OCI-LY3 (cell line): ENCODE results near the gene INKA2.

Source experiments
- H2AFZ ChIP-seq: fragments of 200-600, 300-600 bp; shearing (Covaris generic); 2 replicates; pipeline ENCODE4 v1.6.0; 2014; ENCODE audit warnings: antibody characterized with exemption, low read depth, low read length
- H3K27ac ChIP-seq: fragments of 200-600, 300-600 bp; sonication (generic); 2 replicates; pipeline ENCODE4 v1.5.1; 2014; ENCODE audit warnings: mild to moderate bottlenecking, low read length, moderate library complexity, mixed read lengths
- H3K27me3 ChIP-seq: fragments of 200-600, 300-600 bp; sonication (generic); 2 replicates; pipeline ENCODE4 v1.6.1; 2014; ENCODE audit warnings: low read depth, low read length, mixed read lengths
- H3K36me3 ChIP-seq: fragments of 200-600, 300-600 bp; sonication (generic); replicated peaks from 2 replicates; pipeline ENCODE3; 2014; ENCODE audit warnings: low read depth, low read length, mixed read lengths
- H3K4me1 ChIP-seq: fragments of 300-600, 200-600 bp; sonication (generic); 2 replicates; pipeline ENCODE4 v1.6.1; 2014; ENCODE audit warnings: low read length, mixed read lengths
- H3K4me2 ChIP-seq: fragments of 200-600, 300-600 bp; sonication (generic); 2 replicates; pipeline ENCODE4 v1.6.1; 2014; ENCODE audit warnings: low read length, mixed read lengths
- H3K4me3 ChIP-seq: fragments of 300-600, 200-600 bp; sonication (generic); 2 replicates; pipeline ENCODE4 v1.5.1; 2014; ENCODE audit warnings: antibody characterized with exemption, mild to moderate bottlenecking, low read length, moderate library complexity
- H3K79me2 ChIP-seq: fragments of 300-600, 200-600 bp; shearing (Covaris generic); 2 replicates; pipeline ENCODE4 v1.6.1; 2014; ENCODE audit warnings: mild to moderate bottlenecking, low read length, mixed read lengths
- H3K9ac ChIP-seq: fragments of 300-600, 200-600 bp; shearing (Covaris generic); 2 replicates; pipeline ENCODE4 v1.6.0; 2014; ENCODE audit warnings: mild to moderate bottlenecking, low read length, moderate library complexity
- H3K9me3 ChIP-seq: fragments of 200-600, 300-600 bp; shearing (Covaris generic); 2 replicates; pipeline ENCODE4 v1.6.1; 2014; ENCODE audit warnings: low read length, mixed read lengths; ENCODE audit not compliant: insufficient read depth
- H4K20me1 ChIP-seq: fragments of 200-600, 300-600 bp; sonication (generic); 2 replicates; pipeline ENCODE4 v1.6.1; 2016; ENCODE audit warnings: low read length, mixed read lengths; ENCODE audit not compliant: insufficient read depth
- CTCF ChIP-seq: fragments of 200-600, 300-600 bp; sonication (generic); IDR thresholded peaks from 2 replicates; pipeline ENCODE4 v1.5.1; 2014; ENCODE audit warnings: antibody characterized with exemption, low read length, low read depth
- EZH2phosphoT487 ChIP-seq: fragments of 200-600 bp; shearing (Covaris generic); IDR thresholded peaks from 2 replicates; pipeline ENCODE4 v1.6.1; 2018; ENCODE audit warnings: antibody characterized with exemption, mixed run types, low read depth

INKA2 gene

GRCh38 chr1:111690306-111690617, 48.9 kb downstream of the INKA2 start:
- Histone ChIP-seq H3K79me2 (peaks cover 88% of the 10 kb centered on the region), H3K4me2 (no peak overlapping the region), H3K4me1 (peaks cover 20% of the 10 kb centered on the region), H3K9ac (no peak overlapping the region), H4K20me1 (peaks cover 61% of the 10 kb centered on the region), H3K4me3 (no peak overlapping the region), H3K27me3 (no peaks in the 10 kb centered on the region), H3K36me3 (peaks cover 58% of the 10 kb centered on the region), H3K27ac (peak overlapping the region; percentile 35; the same call in 1 of the 2 replicates), H2AFZ (no peak overlapping the region), H3K9me3 (no peaks in the 10 kb centered on the region)
- TF ChIP-seq EZH2phosphoT487 (no peak), CTCF (no peak)
